HG02763 (cell line): ENCODE results near the gene TEAD4.

Experiments
- ATAC-seq: cut with Tn5 transposase; IDR thresholded peaks from one replicate; pipeline ENCODE4 v1.9.1; 2021; ENCODE audit warnings: mild to moderate bottlenecking, moderate library complexity; ENCODE audit not compliant: unreplicated experiment

TEAD4 gene

DNA sequence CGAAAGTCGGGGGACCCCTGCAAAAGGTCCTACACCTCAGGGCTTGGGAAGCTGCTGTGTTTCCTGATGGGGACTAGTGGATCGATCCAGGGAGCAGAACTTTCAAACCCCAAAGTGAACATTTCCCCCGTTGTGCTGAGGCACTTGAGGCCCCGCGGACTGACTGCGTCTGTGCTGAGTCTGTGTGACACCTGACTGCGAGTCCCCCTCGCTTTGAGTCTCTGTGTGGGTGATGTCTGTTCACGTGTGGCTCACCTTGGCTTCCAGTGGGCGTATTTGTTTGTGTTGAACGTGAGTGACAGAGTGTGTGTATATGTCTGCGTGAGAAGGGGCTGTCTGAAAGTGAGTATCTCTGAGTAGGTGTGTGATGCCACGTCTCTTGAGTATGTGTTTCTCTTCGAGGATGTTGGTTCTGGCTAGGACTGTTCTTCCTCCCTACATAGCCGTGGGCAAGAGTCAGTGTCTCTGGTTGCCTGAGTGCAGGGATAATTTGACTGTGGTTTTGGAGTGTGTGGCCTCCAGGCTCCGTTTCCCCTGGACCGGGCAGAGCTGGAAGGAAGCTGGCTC is 1.3 kb downstream of the TEAD4 start:
- no peak for ATAC-seq

DNA sequence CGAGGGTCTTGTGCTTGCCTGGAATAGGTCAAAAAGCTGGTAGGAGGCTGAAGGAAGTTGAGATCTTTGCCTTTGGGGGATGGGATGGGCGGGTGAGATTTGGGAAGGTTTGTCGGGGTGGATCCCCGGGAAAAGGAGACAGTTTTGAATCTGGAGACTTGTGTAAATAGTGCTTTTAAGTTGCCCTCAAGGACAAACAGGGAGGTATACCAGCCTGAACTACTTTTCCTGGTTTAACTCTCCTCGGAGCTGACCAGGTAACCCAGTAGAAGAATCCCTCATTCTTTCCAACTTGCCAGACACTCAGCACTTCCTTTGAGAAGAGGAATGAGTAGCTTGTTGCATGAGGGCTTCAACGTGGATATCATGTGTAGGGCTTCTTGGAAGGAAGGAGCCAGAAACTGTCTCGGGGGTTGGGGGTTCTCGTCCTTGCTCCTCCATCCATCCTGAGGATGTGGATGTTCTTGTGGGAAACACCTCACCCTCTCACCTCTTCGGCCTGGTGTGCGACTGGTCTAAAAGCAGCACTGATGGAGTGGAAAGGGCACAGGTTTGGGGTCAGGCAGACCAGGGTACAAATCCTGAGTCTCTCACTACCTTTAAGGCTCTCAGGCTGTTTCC is 1.9 kb downstream of the TEAD4 start:
- no peak for ATAC-seq

DNA sequence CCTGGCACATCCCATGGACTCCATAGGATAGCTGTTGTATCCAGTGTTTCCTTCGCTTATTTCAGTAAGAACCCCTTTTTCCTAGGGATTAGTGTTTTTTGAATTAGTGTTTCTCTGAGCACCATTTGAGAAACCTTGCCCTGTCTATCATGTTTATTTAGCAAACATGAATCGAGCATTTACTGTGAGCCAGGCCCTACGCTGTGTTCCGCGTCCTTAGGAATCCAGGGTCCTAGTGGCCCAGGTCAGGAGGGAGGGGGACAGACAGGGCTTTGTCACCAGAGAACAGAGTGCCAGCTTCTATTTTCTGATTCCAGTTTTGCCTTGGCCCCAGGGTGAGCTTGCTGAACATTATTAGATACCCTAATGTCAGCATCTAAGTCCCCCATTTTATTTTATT is 2.5 kb downstream of the TEAD4 start:
- no peak for ATAC-seq

DNA sequence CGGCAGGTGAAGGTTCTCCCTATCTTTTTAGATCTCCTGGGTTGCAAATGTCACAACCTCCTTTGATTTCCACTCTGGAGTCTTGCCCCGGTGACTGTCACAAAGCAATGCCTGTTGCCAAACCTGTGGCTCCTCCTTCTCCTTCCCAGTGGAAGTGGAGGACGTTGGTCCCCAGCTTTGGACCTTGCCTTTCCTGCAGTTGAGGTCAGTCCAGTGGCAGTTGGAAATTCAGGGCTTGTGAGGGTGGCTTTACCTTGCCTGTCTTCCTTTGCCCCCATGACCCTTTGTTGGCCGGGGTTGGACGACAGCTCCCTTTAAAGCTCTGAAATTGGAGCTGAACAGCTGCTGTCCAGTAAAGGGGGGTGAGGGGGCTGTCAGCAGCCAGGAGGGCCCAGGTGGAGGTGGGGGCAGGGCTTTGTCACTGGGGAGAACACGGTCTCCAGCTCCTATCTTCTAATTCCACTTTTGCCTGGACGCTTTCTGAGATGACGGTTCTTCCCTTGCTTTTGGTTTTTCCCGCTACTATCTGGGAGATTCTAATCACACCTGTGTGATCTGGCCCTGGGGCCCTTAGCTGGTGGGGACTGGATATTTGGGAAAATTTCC is 4.1 kb downstream of the TEAD4 start:
- ATAC-seq = no peak

DNA sequence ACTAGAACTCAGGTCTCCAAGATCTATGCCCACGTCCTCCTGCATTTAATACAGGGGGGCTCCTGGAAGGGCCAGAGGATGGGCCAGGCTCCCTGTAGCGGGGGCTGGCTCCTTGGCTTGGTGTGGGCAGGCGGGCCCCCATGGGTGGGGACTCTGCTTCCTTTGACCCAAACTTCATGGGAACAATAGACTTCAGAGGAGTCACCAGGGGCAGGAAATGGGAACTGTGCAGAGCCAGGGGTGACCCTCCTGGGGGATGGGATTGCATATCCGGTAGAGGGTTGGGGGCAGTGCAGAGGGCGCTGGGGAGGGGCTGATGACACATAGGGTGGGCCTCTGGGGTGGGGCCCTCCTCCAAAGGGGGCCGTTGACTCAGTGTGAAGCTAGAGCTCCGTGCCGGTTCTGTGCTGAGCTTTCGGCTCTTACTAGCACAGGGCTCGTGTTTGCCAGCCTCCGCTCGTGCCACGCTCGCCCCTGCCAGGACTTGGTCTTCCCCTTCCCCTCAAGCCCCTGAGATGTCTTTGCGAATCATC is 4.6 kb downstream of the TEAD4 start:
- ATAC-seq = no peak

DNA sequence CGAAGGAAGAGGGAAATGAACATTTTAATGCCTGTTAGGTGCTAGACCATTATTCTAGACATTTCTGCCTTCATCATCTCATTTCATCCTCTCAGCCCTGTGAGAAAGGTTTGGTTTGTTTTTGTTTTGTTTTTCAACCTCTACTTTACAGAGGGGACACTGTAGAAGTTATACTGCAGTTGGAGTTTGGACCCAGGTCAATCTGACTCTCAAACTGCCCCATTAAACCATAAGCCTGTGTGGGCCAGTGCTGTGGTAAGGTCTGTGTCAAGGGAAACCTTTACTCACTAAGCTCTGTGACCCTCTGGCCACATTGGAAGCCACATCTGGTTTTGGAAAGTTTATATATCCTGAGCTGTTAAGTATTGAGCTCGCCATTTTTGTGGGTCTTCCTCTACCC is 8.5 kb downstream of the TEAD4 start:
- no peak for ATAC-seq

DNA sequence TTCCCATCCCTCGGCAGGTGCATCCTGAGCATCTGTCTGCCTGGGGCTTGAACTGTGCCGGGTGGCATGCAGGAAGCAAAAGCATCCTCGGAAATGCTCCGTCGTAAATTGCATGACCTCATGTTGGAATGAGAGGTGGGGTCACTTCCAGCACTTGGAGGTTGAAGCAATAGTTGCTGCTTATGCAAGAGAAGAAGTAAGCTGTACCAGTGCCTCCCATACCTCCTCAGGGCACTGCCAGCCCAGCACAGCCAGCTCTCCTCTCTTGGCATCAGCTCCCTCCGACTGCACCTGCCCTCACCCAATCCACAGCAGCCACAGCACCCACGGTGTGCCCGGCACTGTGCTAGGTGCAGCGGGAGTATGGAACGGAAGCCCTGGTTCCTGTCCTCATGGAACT is 11.5 kb downstream of the TEAD4 start:
- ATAC-seq = no peak

DNA sequence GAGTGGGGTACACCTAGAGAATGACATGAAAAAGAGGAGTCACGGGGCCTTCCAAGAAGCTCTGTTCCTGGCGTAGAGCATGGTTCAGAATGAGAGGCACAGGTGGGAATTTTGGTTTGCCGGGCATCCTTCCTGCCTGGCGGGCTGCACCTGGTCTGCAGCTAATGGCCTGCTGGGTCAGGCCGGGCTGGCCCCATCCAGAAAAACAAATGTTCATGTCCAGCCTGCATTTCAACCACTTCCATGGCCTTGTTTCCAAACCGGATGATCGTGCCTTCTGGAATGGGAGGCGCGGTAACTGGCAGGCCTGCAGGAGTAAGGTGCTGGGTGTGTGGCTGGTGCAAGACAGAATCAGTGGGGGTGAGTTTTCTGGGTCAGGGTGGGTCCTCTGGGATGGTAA is 14.4 kb downstream of the TEAD4 start:
- no peak for ATAC-seq

DNA sequence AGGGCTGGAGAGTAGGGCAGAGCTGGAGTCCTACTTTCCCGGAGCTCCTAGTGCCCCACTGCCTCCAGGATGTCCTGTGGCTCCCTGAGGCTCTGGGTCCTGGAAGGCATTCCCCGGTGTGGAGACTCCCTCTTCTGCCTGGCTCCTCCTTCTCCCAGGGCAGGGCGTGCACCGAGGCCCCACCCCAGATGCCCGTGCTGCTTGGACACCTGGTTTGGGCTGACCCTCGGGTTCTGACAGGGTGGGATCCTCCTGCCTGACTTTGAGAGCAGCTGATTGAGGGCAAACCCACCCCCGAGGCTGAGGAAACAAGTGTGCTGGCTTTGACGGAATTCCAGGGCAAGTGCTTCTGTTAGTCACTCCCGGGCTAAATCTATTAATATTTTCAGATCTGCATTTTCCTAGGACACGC is 15.4 kb downstream of the TEAD4 start:
- ATAC-seq = no peak

DNA sequence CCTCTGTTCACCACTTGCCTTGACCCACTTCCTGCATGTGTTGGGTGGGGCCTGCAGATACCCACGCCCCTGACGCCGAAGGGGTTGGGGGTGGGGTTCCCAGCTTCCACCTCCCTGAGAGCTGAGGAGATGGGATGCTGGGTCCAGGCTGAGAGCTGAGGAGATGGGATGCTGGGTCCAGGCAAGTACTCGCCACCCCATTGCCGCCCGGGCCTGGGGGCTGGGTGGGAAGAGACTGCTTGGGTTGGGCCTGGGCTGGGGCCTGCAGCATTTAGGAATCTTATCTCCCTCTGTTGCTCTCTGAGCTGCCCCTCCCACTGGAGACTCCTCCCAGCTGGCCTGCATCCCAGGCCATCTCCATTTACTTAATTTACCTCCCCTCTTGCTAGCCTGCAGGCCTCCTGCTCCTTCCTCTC is 17.4 kb downstream of the TEAD4 start:
- ATAC-seq = no peak

DNA sequence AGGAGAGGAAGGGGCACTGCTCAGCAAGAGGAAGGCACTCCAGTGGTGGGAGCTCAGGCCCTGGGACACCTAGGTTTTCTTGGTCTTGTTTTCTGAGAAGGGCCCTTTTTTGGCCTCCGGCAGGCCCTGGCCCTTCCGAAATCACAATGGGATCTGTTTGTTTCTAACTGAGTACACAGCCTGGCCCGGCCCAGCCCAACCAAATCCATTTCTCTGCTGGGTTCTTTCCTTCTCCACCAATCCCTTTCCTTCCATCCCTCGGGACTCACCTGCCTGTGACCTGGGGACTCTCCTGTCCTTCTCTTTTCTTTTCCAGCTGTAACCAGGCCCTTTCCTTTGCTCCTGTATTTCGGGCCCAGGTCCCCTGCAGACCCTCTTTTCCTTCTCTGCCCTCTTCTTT is 18.6 kb downstream of the TEAD4 start:
- ATAC-seq = no peak

DNA sequence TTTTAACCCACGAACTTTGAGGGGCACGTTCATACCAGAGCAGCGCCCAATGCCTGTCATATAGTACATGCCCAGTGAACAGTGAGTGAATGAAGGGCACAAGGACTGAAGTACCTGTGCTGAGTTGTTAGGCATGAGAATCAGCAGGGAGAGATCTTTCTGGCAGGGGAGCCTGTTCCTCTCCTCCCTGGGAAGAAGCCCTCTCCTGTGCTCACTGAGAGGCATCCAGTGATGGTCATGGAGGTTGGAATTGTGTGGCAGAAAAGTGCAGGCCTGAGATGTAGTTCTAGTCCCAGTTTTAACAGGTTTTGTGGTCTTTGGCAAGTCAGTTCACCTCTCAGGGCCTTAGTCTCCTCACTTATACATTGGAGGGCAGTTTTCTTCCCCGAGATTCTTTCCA is 20.6 kb downstream of the TEAD4 start:
- ATAC-seq = no peak

DNA sequence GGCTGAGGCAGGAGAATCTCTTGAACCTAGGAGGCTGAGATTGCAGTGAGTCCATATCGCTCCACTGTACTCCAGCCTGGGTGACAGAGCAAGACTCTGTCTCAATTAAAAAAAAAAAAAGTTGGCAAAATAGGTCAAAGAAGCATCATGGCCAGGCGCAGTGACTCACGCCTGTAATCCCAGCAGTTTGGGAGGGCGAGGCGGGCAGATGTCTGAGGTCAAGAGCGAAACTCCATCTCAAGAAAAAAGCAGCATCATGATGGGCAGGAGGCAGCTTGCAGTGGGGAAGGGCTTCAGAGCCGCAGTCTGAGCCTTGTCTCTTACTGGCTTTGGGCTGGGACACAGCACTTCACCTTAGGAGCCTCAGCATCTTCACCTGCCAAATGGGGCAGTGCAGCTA is 21.4 kb downstream of the TEAD4 start:
- ATAC-seq = no peak

DNA sequence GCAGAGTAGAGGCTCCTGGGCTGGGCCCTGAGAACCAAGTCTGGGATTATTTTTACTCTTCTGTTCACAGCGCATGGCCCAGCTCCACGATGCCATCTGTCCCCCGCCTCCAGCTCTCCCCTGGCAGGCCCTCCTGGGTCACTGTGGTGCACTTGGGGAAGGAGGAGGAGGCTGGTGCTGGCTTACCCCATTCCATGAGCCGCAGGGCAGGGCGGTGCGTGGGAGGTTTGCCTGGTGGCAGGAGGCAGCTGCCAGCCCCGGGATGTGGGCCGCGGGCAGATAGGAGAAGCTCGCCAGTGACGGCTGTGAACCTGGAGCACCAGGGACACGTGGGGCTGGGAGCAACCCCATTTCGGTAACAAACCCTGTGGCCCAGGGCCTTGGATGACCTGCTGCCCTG is 23.2 kb downstream of the TEAD4 start:
- no peak for ATAC-seq

DNA sequence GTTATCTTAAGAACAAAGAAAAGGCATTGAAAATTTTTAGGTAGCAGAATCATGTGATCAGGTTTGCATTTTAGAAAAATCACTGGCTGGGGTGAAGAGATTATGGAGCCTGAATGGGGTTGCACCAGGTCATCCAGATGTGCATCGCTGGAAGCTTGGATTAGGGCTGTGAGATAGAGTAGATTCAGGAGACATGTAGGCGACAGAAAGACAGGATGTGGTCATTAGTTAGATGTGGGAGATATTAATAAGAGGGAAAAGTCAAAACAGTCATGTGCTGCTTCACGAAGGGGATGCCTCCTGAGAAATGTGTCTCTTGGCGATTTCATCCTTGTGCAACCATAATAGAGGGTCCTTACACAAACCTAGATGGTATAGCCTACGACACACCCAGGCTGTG is 25.1 kb downstream of the TEAD4 start:
- no peak for ATAC-seq

DNA sequence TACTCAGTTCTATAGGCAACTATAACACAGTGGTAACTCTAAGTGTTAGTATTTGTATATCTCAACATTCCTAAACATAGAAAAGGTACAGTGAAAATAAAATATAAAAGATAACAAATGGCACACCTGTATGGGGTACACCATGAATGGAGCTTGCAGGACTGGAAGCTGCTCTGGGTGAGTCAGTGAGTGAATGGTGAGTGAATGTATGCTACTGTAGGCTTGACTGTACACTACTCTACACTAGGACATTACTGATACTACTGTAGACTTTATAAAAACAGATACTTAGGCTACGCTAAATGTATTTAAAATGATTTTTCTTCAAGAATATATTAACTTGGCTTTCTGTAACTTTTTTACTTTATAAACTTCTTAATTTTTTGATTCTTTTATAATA is 25.5 kb downstream of the TEAD4 start:
- no peak for ATAC-seq

DNA sequence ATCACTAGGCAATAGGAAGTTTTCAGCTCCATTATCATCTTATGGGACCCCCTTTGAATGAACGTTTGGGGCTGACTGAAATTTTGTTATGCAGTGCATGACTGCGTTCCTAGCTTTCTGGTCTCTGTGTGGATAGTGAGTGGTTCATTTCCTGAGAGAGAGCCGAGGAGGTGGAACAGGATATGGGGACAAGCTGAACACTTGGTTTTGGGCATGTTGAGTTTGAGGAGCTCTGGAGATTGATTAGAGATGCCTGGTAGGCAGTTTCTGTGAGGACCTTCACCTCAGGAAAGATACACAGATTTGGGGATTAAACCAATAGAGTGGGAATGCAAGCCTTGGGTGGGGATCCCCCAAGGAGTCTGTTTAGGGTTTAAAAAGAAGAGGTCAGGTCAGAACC is 27.7 kb downstream of the TEAD4 start:
- no peak for ATAC-seq

DNA sequence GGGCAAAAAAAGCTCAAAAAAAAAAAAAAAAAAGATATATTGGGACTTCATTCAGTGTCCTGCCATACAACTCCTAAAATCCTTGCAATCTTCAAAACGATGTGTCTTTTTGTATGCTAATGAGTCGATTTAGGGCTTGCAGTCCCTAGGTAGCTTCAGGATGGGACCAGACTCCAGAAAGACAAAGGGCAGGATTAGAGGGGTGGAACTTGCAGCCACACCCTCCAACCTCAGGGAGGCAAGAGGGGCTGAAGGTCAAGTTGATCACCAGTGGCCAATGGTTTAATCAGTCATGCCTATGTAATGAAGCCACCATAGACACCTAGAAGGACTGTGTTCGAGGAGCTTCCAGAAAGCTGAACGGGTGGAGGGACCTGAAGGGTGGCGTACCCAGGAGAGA is 29.3 kb downstream of the TEAD4 start:
- no peak for ATAC-seq

DNA sequence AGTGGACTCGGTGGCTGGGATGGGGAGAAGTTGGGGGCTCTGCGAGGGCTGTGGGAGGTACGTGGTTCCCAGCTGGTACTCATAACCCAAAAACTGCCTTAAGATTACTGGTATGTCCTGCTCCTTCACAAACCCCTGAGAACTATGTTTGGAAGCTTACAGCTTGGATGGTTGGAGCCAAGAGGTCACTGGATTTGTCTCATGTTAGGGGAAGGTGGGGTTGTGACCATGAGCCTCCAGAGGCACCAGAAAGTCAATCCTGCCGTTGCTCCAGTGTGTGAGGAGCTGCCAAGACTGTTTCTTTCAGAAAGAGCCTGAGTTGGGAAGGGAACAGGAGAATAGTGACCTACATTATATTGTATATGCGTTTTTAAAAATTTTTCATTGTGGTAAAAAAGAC is 33.5 kb downstream of the TEAD4 start:
- no peak for ATAC-seq

DNA sequence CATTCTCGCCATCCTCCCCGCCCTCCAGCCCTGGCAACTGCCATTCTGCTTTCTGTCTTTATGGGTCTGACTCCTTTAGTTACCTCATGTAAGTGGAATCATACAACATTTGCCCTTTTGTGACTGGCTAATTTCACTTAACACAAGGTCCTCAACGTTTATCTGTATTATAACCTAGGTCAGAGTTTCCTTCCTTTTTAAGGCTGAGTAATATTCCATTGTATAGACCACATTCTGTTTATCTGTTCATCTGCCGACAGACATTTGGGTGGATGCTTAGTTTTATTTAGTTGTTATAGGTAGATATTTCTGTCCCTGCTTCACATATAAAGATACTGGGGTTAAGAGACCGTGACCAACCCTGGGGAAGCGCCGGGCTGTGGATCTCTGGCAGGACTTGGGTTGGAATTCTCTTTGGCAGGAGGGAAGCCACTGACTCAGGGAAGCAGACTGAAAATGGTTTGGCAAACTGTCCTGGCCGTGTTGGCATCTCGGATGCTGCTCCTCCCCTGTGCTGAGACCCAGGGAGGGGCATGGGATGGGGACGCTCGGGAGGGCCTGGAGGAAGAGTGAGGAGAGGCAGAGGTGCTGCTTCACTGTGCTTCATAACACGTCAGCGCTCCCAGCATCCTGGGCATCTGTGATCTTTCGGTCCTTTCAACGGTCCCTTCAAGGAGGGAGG is 38.9 kb downstream of the TEAD4 start:
- ATAC-seq = no peak

DNA sequence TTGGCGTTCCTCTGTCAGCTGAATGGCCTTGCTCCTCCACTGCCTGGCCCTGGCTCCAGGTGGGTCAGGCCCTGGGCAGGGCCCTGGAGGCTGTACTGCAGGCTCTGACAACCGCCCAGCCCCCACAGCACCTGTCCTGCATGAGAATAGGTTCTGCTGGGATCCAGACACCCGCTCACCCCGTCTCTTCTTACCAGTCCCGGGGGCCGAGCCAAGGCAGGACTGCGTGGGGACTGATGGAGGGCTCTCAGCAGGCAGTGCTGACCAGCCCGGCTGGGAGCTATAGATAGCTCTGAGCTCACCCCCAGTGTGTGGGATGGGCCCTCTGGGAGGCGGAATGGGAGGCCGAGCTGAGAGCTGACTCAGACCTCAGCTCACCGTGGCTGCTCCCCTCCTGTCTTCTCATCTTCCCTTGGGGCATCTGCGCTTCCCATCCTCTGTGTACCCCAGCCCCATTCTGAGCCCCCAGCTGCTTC is 39.6 kb downstream of the TEAD4 start:
- no peak for ATAC-seq

DNA sequence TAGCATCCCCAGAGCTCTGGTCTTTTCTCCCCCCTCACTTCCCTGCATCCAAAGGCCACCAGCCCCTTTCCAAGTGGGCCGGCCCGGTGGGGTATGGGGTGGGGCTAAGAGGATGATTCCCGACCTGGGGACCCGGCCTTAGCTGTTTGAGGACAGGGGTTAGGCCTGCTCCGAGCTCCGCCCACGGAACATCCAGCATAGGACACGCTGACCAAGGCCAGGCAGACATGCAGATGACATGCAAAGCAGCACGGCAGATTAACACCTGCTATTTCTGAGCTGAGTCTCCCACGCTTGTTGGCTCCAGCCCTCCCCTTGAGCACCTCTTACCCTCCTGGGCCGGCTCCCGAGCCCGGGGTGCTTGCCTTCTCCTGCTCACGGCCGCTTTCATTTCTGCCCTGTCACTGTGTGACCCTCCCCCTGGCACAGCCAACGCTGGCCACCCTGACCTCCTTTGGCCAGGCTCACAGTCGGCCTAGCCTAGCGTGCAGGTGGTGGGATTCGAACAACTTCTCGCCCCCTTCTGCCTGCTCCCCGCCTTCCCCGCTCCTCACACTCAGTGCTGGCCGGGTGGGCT is 40.2 kb downstream of the TEAD4 start:
- ATAC-seq = no peak
